Measurements from ENCODE around the gene PRKN. TPM values are rescaled to one million over a fixed set of nuclear protein-coding genes. Genes with fewer than 3 reads are reported as not detected.

The PRKN gene
- polyA plus RNA-seq, 1 donor from 2014 or later: 1.2 TPM

- Histone ChIP-seq H4K20me1 (ENCODE audit: insufficient read depth) (no peaks in the 10 kb centered on the region), H3F3A (ENCODE audit: insufficient read depth, low read length, poor library complexity, severe bottlenecking) (no peaks in the 10 kb centered on the region), H3K9ac (ENCODE audit: low read length) (no peak overlapping the region), H3K79me2 (replicated peaks; ENCODE audit: insufficient read depth, low read length) (no peaks in the 10 kb centered on the region), H2AFZ (ENCODE audit: low read depth, low read length) (no peak overlapping the region), H3K9me2 (ENCODE audit: insufficient read depth, low read length) (no peaks in the 10 kb centered on the region), H3K27me3 (ENCODE audit: insufficient read depth, low read depth, low read length) (no peaks in the 10 kb centered on the region), H3K4me3 (ENCODE audit: low read length) (no peak overlapping the region), H3K4me2 (ENCODE audit: low read length) (no peak overlapping the region), H3K36me3 (ENCODE audit: insufficient read depth, low read length) (no peaks in the 10 kb centered on the region), H3K27ac (ENCODE audit: low read length) (no peak overlapping the region), H3K9me3 (ENCODE audit: low read length) (no peaks in the 10 kb centered on the region)
- TF ChIP-seq EP300 (conservative IDR thresholded peaks at IDR 0.05; ENCODE audit: poor library complexity, severe bottlenecking) (no peak), RAD21 (conservative IDR thresholded peaks at IDR 0.05) (no peak), REST (IDR thresholded peaks at IDR 0.05; ENCODE audit: borderline replicate concordance) (no peak), POLR2AphosphoS5 (IDR thresholded peaks at IDR 0.05) (no peak), TAF1 (IDR thresholded peaks at IDR 0.05; ENCODE audit: low read depth) (no peak), CTCF (IDR thresholded peaks at IDR 0.05; ENCODE audit: poor library complexity, severe bottlenecking) (no peak), EZH2 (IDR thresholded peaks at IDR 0.05; ENCODE audit: borderline replicate concordance, insufficient read depth, low read length, poor library complexity, severe bottlenecking) (no peak), MXI1 (conservative IDR thresholded peaks at IDR 0.05; ENCODE audit: poor library complexity, severe bottlenecking) (no peak), SMC3 (conservative IDR thresholded peaks at IDR 0.05; ENCODE audit: poor library complexity) (no peak)
These were observed 1054.5 kb downstream of the PRKN start for GRCh38 chr6:161673026-161673425.

- Histone ChIP-seq H3K4me2 (ENCODE audit: low read length) (no peak overlapping the region), H4K20me1 (ENCODE audit: insufficient read depth) (no peaks in the 10 kb centered on the region), H3K27ac (ENCODE audit: low read length) (peak overlapping the region; percentile 55), H3K9ac (ENCODE audit: low read length) (peak overlapping the region; percentile 7), H3K27me3 (ENCODE audit: insufficient read depth, low read depth, low read length) (no peaks in the 10 kb centered on the region), H3K9me2 (ENCODE audit: insufficient read depth, low read length) (no peaks in the 10 kb centered on the region), H3F3A (ENCODE audit: insufficient read depth, low read length, poor library complexity, severe bottlenecking) (no peaks in the 10 kb centered on the region), H3K9me3 (ENCODE audit: low read length) (no peaks in the 10 kb centered on the region), H3K4me3 (ENCODE audit: low read length) (no peak overlapping the region), H3K36me3 (ENCODE audit: insufficient read depth, low read length) (no peaks in the 10 kb centered on the region), H2AFZ (ENCODE audit: low read depth, low read length) (no peak overlapping the region), H3K79me2 (replicated peaks; ENCODE audit: insufficient read depth, low read length) (no peaks in the 10 kb centered on the region)
- no peak for TF ChIP-seq MXI1 (conservative IDR thresholded peaks at IDR 0.05; ENCODE audit: poor library complexity, severe bottlenecking)
- TF ChIP-seq EP300 (conservative IDR thresholded peaks at IDR 0.05; ENCODE audit: poor library complexity, severe bottlenecking): peak; percentile 59
- peak; percentile 39 for TF ChIP-seq POLR2AphosphoS5 (IDR thresholded peaks at IDR 0.05)
- no peak for TF ChIP-seq REST (IDR thresholded peaks at IDR 0.05; ENCODE audit: borderline replicate concordance)
- no peak for TF ChIP-seq EZH2 (IDR thresholded peaks at IDR 0.05; ENCODE audit: borderline replicate concordance, insufficient read depth, low read length, poor library complexity, severe bottlenecking)
These were observed 1056.4 kb downstream of the PRKN start for GRCh38 chr6:161671117-161671516.

Measured in neural cell (in vitro differentiated cells).